GM18498 (cell line): ENCODE measurements around the gene ZNF141.
"Not testable (repeated sequence)": the region's sequence is repeated elsewhere in the genome, so short reads cannot be mapped to it uniquely, and the experiment has no call there.

Source experiments
- ATAC-seq: cut with Tn5 transposase; IDR thresholded peaks from one replicate; pipeline ENCODE4 v1.9.1; 2021; ENCODE audit warnings: mild to moderate bottlenecking, moderate library complexity; ENCODE audit not compliant: unreplicated experiment

ZNF141 gene

DNA sequence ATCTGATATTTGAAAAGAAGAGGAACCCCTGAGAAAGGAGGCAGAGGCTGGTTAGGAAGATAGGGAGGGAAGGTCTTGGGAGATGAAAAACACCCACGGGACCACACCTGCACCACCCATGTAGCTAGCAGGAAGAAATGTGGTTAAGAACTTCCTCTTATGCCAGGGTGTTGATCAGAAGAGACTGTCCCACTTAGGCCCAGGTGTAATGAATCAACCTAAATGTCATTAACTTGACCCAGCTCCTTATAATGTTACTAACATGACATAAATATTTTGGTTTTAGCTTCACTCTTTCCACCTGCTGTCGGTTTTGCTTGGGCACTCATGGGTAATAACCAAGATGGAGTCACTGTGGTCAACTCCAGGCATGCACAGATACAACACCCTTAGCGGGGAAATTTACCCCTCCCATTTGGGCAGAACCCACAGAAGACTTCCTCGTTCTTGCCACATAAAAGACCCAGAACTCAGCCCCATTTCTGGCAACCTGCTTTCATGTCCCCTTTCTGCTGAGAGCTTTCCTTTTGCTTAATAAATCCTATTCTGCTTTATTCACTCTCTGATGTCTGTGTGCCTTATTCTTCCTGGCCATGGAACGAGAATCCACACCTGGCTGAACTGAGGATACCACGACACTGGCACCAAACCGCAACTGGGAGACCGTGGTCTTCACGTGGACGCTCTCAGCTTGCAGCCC is 46.8 kb downstream of the ZNF141 start:
- no peak for ATAC-seq

GRCh38 chr4:385934-386707 is 48.5 kb downstream of the ZNF141 start:
- ATAC-seq: no peak

GRCh38 chr4:386708-387105 is 49.1 kb downstream of the ZNF141 start:
- ATAC-seq: no peak

DNA sequence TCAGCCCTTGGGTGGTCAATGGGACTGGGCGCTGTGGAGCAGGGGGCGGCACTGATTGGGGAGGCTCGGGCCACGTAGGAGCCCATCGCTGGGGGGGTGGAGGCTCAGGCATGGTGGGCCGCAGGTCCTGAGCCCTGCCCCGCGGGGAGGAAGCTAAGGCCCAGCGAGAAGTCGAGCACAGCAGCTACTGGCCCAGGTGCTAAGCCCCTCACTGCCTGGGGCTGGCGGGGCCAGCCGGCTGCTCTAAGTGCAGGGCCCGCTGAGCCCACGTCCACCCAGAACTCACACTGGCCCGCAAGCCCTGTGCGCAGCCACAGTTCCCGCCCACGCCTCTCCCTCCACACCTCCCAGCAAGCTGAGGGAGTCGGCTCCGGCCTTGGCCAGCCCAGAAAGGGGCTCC is 66.4 kb downstream of the ZNF141 start:
- ATAC-seq: no peak

DNA sequence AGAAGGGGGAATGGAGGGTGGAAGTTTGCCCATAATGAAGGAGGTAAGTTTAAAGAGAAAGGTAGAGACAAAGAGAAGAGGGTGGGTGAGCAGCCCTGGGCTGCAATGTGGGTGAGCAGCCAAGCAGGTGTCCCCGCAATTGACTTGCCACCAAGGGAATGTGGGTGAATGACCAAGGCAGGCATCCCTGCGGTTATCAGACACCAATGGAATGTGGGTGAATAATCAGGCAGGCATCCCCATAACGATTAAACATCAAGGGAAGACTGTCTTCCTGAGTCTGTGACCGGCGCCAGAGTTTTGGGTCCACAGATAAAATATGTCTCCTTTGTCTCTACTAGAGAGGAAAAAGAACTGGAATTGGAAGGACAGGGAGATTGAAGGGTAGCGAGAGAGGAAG is 70.7 kb downstream of the ZNF141 start:
- not testable (repeated sequence) for ATAC-seq

DNA sequence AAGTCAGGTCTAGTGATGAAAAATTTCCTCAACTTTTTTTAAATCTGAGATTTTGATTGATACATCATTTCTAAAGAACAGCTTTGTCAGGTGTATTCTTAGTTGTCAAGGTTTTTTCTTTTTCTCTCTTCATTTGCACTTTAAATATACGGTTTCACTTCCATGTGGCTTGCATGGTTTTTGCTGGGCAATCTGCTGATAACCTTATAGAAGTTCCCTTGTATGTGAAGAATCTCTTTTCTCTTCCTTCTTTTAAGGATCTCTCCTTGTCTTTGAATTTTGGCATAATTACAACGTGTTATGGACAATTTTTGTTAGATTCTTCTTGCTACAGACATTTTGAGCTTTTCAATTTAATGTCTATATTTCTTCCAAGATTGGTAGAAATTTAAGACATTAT is 85.0 kb downstream of the ZNF141 start:
- no peak for ATAC-seq
